Stimulated activated CD4-positive, alpha-beta T cell treated with anti-CD3 and anti-CD28 coated beads, Interleukin-1b, Interleukin-23, amount 100 ng/mL, for 48 hours (primary cell): ENCODE data around the gene ACTL7B.
"Not testable (repeated sequence)": the region's sequence is repeated elsewhere in the genome, so short reads cannot be mapped to it uniquely, and the experiment has no call there.

Experiments used
- DNase-seq: peaks from one replicate; pipeline ENCODE4 v3.0.0-alpha.2; 2020

ACTL7B gene

DNA sequence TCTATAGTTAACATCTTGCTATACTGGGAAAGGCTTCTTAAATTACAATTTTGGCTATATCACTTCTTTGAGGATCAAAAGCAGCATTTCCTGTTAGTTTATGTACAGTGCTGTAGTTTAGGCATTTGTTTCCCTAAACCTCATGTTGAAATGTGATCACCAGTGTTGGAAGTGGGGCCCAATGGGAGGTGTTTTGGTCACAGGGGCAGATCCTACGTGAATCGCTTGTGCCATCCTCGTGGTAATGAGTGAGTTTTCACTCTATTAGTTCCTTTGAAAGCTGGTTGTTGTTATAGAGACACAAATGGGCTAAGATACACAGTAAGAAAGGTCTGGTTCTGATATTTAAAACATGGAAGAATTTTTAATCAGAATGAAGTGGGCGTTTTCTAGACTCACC lies 12.0 kb upstream of the ACTL7B start:
- DNase-seq: no peak

DNA sequence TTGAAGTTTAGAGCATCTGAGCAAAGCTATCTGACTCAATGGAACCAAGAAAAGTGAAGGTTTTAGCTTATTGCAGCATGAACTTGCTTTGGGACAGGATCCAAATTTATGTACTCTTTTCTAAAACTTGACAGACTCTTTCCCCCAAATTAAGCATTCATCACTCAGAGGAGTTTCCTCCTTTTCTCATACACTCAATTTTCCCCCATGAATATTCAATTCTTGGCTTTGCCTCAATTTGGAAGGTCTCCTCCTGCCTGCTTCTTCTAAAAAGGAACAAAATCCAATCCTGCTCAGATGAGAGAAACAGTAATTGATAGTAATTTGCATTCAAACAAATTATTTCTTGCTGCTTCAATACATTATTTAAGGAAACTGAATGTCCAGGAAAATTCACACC lies 11.3 kb upstream of the ACTL7B start:
- DNase-seq: no peak

DNA sequence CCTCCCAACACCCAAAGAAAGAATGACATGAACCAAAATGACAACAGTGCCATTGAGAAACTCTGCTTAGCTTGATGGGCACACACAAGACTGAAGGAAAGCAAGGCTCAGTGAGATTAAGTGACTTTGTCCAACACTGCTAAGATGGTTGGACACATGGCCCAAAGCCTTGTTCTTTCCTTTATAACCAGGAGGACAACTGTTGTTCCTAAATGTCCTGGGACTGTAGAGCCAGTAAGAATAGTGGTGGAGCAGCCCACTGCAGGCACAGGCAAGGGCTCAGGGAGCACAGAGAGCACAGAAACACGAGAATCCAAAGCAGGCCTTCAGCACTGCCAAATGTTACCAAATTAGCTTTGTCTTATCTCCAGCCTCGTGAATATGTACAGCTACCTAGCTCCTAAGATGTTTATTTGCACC lies 10.2 kb upstream of the ACTL7B start:
- DNase-seq: no peak

DNA sequence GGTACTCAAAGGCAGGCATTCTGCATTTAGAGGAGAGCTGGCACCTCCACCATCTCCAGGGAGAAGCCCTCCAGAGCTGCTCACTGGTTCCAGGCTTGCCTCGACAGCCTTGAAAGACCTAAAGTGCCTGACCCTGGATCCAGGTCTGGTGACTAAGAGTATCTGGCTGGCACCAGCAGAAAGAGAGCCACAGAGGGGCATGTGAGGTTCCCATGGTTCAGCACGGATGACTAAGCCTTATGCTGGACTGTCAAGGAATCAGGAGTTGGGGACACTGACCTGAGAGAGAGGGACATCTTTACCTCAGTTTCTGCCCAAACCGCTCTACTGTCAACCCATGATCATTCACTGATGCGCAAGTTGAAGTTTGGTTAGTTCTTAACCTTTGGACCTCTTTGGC lies 9.3 kb upstream of the ACTL7B start:
- no peak for DNase-seq

DNA sequence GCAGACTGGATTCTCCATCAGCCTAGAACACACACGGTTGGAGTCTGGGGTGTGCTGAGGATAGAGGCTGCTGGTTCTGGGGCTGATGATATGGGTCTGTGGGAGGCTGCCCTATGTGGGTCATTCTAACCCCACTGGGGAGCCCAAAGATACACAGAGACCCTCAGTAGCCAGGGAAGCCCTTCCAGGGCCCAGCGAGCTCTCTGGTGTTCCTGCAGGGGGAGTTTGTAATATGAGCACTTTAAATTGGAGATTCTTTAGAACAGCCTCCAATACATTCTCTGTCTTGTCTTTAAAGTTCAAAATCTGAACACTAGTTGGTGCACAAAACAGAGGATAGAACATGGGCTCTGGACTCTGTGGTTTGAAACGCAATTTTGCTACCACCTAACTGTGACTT lies 8.7 kb upstream of the ACTL7B start:
- no peak for DNase-seq

DNA sequence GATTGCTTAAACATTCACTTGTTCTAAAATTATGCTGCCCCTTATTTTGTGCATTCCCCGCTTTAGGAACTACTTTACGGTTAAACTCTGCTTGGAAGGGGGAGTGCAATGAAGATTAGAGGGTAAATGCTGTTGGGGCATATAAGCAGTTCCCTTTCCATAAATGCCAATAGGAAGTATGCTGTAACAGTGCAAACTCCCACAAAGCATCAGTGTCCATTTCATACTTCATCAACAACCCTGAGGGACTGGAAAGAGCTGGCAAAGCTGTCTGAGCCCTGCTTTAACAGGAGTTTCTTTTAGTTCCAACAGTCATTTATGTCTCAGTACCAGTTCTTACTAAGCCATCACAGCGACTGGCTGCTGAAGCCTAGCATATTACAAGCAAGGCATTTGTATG lies 8.1 kb upstream of the ACTL7B start:
- no peak for DNase-seq

DNA sequence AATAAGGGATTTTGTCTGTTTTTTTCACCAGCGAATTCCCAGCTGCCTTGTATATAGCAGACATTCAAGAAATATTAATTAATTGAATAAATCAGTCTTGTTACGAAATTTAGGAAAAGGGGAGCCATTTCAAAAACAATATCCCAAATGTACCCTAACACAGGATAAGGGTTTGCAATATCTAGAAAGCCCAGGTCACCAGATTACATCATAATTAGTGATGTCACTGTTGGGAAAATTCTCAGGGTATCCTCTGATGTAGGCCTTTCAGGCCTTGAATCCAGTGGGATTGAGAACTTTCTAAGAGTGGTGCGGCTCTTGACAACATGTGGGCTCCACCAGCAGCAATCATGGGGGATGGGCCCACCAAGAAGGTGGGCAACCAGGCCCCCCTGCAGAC lies 6.2 kb upstream of the ACTL7B start, which contains the start of gene ACTL7A:
TSS of gene ACTL7A (plus strand) at position 270 of the 400 bp plus-strand sequence. CDS start at position 327, 57 bp downstream.
- no peak for DNase-seq

DNA sequence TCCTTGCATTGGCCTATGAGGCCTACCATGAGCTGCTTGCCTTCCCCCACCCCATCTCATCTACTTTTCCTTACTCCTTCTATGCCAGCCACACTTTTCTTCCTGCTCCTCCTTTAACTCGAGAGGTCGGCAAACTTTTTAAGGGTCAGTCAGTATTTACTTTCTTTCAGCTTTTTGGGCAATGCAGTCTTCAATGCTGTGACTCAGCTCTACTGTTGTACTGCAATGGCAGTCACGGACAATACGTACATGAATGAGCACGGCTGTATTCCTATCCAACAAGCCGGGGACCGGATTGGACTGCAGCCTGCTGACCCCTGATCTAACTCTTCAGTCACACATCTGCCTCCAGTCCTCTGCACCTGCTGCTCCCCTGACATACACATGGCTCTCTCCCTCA lies 5.7 kb upstream of the ACTL7B start:
- no peak for DNase-seq

DNA sequence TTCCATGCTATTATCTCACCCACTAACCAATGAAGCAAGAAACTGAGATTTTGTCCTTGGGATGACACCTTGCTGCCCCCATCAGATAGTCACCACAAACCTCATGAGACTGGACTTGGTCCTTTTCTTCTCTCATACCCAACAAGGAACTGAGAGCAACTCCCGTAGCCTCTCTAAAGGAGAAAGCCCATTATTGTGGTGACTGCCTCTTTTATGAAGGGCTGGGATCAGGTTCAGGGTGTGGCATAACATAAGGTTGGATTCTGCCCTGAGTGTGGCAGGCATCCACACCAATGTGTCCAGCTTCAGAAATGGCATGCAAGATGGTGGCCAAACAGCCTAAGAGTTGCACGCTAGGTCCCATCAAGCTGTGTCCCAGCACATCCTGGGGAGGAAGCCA lies 5.0 kb upstream of the ACTL7B start:
- DNase-seq: no peak

DNA sequence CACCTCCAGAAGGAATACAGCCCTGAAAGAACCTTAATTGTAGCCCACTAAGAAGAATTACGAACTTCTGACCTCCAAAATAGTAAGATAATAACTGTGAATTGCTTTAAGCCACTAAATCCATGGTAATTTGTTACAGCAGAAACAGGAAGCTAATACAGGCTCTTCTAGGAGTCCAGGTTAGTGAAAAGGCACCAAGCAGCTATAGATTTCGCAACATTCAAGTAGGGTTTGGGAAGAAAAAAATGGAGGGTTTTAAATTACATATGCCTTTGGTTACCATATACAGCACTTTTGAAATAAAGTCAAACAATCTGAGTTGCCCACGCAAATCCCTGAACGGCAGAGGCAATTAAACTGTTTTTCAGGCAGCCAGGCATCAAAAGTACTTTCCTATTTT lies 4.6 kb upstream of the ACTL7B start:
- no peak for DNase-seq

DNA sequence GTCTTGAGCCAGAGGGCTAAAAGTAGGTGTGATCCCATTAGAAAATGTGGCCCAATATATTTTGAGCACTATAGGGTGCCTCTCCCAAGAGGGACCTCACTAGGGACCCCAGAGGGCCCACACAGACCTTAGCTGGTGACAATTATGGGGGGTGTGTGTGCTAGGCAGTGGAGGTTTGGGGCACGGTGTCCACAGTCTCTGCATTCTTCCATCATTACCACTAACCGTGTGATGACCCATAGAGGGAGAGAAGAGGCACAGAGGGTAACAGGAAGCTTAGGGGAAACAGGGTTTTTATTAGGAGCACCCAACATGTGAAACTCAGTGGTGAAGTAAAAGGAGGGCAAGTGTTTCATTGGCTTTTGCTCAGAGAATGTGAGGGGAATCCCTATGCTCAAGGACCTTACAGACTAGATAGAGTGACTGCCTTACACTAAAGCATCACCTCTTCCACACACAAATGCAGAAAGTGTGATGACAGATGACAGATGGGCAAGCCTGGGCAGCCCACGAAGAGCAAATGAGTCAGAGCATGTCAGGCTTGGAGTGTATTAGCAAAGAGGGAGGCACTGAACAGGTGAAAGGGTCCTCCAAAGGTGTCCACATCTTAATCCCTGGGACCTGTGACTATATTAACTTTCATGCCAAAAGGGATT lies 3.8 kb upstream of the ACTL7B start:
- DNase-seq: no peak

DNA sequence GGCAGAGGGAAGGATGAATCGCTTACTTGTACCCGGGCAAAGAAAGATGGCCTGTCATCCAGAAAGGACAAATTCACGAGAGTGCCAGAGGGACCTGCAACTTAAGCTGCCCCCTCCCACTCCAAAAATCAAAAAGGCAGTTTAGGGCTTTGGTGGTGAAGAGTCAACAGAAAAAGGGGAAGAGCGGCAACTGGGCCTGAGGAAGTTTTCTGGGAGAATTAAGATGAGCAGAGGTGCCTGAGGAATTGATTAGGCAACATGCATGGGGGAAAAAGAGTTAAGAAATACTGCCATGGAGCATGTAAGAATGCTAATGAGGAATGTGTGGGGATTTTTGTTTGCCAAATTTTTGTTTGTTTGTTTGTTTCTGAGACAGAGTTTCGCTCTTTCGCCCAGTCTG lies 1.8 kb upstream of the ACTL7B start:
- DNase-seq: no peak

DNA sequence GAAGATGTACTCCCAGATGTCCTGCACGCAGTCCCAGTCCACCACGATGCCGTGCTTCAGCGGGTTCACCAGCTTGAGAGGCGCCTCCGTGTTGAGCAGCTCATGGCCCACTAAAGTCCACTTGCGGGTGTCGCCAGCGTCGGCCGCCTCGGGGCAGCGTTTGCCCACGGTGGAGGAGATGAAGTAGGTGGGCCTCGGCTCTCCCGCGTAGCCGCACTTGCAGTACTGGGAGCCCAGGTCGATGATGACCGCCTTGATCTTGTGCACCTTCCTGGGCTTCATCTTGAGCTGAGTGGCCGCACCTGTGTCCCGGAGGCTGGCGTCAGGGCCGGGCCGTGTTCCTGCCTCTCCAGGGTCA lies 278 bp downstream of the ACTL7B start:
- no peak for DNase-seq

DNA sequence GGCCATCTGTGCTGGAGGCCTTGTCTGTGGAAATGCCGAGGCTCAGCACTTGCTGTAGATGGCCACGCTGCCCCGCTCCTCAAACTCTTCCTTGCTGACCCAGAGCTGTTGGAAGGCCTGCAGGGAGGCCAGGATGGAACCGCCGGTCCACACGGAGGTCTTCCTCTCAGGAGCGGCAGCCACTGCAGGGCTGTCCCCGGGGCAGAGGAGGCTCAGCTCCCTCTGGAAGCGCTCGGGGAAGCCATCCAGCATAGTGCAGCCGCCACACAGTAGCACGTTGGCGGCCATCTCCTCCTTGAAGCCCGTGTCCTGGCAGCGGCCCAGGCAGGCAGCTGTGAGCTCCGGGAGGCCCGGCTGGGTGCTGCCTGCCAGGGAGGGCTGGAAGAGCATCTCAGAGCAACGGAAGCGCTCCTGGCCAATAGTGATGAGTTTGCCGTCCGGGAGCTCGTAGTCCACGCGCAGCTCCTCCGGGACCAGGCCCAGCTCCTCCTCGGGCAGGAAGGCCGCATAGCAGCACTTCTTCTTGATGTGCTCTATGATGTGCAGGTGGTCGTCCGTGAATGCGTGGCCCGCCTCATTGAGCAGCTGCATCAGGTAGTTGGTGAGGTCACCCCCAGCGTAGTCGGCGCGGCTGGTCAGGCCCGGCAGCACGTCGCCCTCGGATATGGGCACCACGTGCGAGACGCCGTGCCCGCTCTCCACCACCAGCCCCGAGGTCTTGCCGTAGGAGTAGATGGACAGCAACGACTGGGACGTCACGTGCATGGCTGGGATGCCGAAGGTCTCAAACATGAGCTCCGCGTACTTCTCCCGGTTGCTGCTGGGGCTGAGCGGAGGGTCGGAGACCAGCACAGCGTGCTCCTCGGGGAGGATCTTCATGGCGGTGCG lies 901 bp downstream of the ACTL7B start:
- no peak for DNase-seq

DNA sequence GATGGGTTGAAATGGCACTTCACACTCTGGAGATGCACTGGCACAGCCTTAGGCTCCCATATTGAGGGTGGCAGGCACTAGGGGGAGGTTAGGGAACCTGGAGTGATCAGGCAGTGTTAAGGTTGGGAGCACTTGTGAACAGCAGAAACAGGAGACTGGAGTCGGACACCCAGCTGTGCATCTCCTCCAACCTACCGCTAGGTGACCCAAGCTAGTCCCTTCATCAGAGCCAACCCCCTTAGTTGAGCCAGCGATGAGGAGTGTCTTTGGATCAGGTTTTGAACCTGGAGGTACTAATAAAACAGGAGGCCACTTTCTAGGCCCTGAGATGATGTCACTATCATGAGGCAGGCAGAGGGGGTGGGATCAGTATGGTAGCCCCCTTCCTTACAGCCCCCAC lies 1.7 kb downstream of the ACTL7B start:
- no peak for DNase-seq

DNA sequence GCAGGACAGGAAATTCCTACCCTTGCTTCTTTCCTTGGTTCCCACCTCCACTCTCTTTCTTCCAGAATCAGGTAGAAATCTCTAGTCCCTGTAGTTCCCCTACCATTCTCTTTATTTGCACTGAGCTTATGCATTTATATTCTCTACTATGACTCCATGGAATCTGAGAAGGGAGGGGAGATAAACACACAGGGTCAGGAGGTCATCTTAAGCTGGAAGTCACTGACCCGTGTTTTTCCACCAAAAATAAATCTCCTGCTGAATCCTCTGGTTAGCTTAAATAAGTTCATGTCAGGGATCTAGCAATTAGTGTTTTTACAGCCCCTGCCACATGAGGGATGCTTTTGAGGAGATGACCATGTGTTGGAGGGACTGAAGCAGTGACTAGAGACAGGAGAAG lies 3.7 kb downstream of the ACTL7B start:
- DNase-seq: no peak

DNA sequence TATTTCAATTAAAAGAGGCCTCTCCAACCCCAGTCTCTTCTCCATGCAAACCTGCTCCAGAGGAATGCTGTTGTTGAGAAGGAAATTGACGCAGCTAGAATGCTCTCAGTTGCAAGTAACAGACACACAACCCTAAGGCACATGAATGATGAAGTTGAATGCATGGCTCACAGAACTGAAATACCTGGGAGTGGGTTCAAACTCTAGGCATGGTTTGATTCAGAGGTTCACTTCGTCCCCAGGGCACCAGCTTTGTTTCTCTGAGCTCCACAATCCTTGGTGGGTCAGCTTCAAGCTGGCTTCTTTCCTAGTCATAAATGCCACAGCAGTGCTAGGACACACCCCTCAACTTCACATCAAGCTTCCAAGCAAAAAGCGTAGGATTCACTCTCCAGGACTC lies 4.6 kb downstream of the ACTL7B start:
- no peak for DNase-seq

DNA sequence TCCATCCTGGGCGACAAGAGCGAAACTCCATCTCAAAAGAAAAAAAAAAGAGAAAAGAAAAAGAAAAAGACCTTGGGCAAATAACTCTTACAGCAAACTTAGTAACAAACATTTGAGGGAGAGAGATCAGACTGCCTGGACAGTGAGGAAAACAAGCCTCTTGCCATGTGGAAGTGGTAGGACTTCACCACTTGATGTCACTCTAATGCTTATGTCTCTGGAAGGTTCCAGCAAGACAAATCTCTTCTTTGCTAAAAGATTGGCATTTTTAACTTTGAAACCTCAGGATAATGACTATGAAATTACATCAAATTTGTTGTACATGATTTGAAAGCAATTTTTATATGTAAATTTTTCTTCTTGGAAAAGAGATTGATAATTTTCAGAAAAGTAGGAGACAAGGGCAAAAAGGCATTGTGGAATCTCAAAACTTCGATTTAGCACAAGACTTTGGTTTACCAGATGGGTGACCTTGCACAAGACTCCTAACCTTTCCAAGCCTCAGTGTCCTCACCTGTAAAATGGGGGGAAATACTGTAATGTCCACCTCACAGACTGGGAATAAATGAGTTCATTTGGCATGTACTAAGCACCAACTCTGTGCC lies 5.4 kb downstream of the ACTL7B start:
- DNase-seq: no peak

DNA sequence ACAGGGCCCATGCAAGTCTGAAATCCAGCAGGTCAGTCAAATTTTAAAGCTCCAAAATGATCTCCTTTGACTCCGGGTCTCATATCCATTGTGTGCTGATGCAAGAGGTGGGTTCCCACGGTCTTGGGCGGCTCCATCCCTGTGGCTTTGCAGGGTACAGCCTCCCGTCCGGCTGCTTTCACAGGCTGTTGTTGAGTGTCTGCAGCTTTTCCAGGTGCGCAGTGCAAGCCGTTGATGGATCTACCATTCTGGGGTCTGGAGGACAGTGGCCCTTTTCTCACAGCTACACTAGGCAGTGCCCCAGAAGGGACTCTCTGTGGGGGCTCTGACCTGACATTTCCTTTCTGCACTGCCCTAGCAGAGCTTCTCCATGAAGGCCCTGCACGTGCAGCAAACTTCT lies 7.5 kb downstream of the ACTL7B start:
- DNase-seq: not testable (repeated sequence)

DNA sequence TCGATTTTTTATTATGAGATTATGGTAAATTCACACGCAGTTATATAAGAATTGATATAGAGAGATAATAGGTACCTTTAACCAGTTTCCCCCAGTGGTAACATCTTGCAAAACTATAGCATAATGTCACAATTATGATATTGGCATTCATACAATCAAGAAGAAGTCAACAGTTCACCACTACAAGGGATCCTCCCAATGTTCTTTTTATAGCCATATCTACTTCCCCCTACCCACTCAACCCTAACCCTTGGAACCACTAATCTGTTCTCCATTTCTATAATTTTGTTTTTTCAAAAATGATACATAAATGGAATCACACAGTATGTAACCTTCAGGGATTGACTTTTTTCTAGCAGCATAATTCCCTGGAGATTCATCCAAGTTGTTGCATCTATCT lies 9.8 kb downstream of the ACTL7B start:
- no peak for DNase-seq

DNA sequence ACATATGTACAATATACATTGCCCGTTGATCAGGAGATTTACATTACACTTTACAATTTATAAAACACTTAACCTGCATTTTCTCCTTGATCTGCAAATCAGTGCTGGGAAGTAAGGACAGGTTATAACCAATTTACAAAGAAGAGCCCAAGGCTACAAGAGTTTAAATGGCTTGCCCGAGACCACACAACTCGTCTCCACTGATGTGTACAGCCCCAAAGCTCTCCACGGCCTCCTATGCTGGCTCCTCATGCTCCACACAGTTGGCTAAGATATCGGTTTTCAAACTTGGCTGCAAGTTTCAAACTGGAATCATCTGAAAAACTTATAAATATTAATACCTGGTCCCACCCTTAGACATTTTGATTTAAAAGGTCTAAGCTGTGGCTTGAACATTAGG lies 10.3 kb downstream of the ACTL7B start:
- no peak for DNase-seq

DNA sequence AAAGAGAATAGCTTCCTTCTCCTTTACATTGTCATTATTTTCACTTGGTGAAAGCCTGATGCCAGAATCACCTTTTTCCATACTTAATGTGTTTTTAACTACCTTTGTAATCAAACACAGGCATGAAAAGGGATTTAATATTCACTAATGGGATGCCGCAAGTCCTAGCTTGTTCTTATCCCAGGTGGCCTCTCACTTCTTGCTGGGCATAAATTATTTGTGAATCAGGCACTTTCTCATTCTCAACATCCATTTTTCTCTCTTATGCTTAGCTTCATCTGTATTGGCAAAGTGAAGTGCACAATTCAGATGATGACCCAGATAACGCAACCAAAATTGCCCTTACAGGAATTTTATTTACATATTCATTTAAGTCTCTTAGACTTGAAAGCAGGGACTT lies 10.9 kb downstream of the ACTL7B start:
- no peak for DNase-seq

DNA sequence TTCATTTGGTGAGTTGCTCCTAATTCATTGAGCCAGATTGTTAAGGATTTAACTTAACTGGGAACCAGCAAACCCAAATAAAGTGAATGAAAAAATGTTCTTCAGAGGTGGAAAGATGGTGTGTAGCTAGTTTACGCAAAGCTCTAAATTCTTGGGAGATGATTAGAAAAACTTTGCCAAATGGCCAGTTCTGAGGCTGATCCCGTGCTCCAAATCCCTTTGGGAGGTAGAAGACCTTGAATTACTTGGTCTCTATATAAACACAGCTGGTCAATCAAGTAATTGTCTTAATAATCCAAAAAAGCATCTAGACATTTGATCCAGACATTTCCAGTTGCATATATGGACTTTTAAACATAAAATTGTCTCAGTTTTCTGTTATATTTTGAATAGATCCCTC lies 11.4 kb downstream of the ACTL7B start:
- DNase-seq: no peak

DNA sequence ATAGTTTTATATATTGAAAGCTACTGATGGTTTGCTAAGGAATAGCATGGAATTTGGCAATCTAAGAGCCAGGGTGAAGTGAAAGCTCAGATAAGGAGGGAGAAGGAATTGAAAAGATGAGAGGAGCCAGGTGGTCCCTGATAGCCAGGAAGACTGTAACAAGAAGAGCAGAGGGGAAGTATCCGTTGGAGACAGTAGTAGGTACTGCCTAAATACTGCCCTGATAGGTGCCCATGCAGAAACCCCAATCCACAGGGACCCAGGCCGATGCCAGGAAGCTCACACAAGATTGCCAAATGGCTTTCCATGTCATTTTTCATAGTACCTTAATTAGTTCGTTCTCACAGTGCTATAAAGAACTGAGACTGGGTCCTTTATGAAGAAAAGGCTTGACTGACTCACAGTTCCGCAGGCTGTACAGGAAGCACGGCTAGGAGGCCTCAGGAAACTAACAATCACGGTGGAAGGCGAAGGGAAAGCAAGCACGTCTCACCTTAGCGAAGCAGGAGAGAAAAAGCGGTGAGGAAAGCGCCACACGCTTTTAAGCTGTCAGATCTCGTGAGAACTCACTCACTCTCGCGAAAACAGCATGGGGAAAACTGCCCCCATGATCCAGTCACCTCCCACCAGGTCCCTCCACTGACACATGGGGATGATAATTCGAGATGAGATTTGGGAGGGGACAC lies 13.0 kb downstream of the ACTL7B start:
- peak; percentile 22 for DNase-seq
